Kidney (tissue), 14 donors: ENCODE measurements around the gene MYO1D. TPM values are rescaled to one million over a fixed set of nuclear protein-coding genes. Genes with fewer than 3 reads are reported as not detected.

ENCODE experiments used
- DNase-seq, 5 donors: peaks; one replicate each; pipeline ENCODE4 v3.0.0-alpha.2; 2013 to 2020
- FAIRE-seq: peaks from 2 replicates; lab custom pipeline; 2012; peaks lifted over from hg19 to GRCh38; lab: Jason Lieb, UNC
- H3K27ac ChIP-seq, 2 donors: one replicate each; pipeline ENCODE4 v1.7.0; 2013; ENCODE audit warnings: low read depth in 2 of 2, low read length in 2 of 2, inconsistent platforms in 1 of 2
- H3K27me3 ChIP-seq: one replicate; pipeline ENCODE4 v1.7.1; 2013; ENCODE audit warnings: low read length, inconsistent platforms; ENCODE audit not compliant: control insufficient read depth, insufficient read depth
- H3K36me3 ChIP-seq, 3 donors: one replicate each; pipeline versions ENCODE4 v1.7.0 to v1.7.1; 2013; ENCODE audit warnings: low read length in 3 of 3, control low read depth in 1 of 3, inconsistent platforms in 1 of 3; ENCODE audit not compliant: insufficient read depth in 3 of 3, control insufficient read depth in 2 of 3
- H3K4me1 ChIP-seq, 3 donors: one replicate each; pipeline versions ENCODE4 v1.7.0 to v1.7.1; 2013; ENCODE audit warnings: low read length in 3 of 3, inconsistent platforms in 1 of 3, low read depth in 1 of 3; ENCODE audit not compliant: control insufficient read depth in 2 of 3, insufficient read depth in 2 of 3
- H3K4me3 ChIP-seq, 3 donors: one replicate each; pipeline versions ENCODE4 v1.7.0 to v1.8.1; 2013; ENCODE audit warnings: low read length in 3 of 3, control low read depth in 1 of 3, inconsistent platforms in 1 of 3
- H3K9ac ChIP-seq, 3 donors: one replicate each; pipeline versions ENCODE4 v1.7.0 to v1.7.1; 2013; ENCODE audit warnings: low read length in 3 of 3, control low read depth in 1 of 3, inconsistent platforms in 1 of 3
- H3K9me3 ChIP-seq, 3 donors: one replicate each; pipeline versions ENCODE4 v1.7.0 to v1.7.1; 2013; ENCODE audit warnings: low read length in 3 of 3, control low read depth in 1 of 3, inconsistent platforms in 1 of 3; ENCODE audit not compliant: control insufficient read depth in 2 of 3, insufficient read depth in 1 of 3
- intact Hi-C: fragments of 100-400 bp; cut with DNase I; formaldehyde crosslinking; loops from one replicate; pipeline ENCODE4 v1.11.1; 2022
- polyA plus RNA-seq: library from polyadenylated mRNA; stranded (reverse); fragments of 350-450 nt; fragmentation: Illumina TruSeq; extraction: RNeasy Lipid Tissue Mini Kit (QIAGEN cat#74804); gene quantifications from one replicate; pipeline ENCODE4 v1.2.3, GENCODE V29; 2014; ENCODE audit warnings: low read depth, low replicate concordance; ENCODE audit not compliant: insufficient read depth
- total RNA-seq: library from RNA; stranded (reverse); fragmentation: NEBNext Ultra II Directional; extraction: Animal tissue kit (Norgen Biotek cat#: 25700); gene quantifications from one replicate; pipeline ENCODE4 v1.2.1, GENCODE V29; 2021
- TF ChIP-seq, protein P1 (sequence below): IDR thresholded peaks from 3 replicates; pipeline ENCODE4 v1.5.1; 2012; ENCODE audit warnings: mild to moderate bottlenecking, moderate library complexity, borderline replicate concordance; ENCODE audit not compliant: insufficient read depth; ENCODE audit errors: extremely low read depth
- donor health status: control.
- donor health status: control.
- donor health status: control.
- donor health status: control.
- donor health status: control.
- donor health status: DM: yes; HTN: yes; CAD: no.
- donor health status: Normal renal cell carcinoma (clear cell type).

Gene MYO1D
- total and polyA plus RNA-seq, 2 donors from 2014 or later: 21.1 to 99.9 TPM

DNA sequence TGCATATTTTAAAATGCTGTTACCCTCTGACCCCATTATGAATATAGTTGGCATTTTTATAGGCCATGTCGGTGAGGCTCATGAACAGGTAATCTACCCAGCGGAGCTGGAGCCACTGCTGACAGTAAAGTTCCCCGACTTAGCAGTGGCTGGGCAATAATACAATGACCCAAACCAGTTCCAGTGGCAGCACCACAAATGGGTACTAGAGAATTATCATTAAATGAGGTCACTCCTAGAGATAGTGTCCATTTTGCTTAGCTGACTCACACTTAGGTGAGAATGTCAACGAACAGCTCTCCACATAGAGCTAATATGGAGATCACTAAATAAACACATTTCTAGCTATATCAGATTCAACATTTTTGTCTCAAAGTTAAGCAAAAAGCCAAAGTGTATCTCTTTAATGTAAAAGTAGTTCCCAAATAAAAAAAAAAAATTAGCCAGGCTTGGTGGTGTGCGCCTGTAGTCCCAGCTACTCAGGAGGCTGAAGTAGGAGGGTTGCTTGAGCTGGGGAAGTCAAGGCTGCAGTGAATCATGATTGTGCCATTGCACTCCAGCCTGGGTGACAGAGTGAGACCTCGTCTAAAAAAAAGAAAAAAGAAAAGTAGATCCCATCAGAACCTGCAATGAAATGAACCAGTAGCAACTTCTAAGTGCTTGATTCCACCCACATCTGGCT, 7.4 kb downstream of the MYO1D start:
- TF ChIP-seq, protein P1, sequence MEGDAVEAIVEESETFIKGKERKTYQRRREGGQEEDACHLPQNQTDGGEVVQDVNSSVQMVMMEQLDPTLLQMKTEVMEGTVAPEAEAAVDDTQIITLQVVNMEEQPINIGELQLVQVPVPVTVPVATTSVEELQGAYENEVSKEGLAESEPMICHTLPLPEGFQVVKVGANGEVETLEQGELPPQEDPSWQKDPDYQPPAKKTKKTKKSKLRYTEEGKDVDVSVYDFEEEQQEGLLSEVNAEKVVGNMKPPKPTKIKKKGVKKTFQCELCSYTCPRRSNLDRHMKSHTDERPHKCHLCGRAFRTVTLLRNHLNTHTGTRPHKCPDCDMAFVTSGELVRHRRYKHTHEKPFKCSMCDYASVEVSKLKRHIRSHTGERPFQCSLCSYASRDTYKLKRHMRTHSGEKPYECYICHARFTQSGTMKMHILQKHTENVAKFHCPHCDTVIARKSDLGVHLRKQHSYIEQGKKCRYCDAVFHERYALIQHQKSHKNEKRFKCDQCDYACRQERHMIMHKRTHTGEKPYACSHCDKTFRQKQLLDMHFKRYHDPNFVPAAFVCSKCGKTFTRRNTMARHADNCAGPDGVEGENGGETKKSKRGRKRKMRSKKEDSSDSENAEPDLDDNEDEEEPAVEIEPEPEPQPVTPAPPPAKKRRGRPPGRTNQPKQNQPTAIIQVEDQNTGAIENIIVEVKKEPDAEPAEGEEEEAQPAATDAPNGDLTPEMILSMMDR: no peak
- Histone ChIP-seq H3K27me3 (no peaks in the 10 kb centered on the region), H3K36me3 (no peaks in the 10 kb centered on the region), H3K4me3 (no peak overlapping the region), H3K9ac (no peak overlapping the region), H3K9me3 (no peaks in the 10 kb centered on the region), H3K4me1 (peaks cover 0 to 7% (median 0%) of the 10 kb centered on the region in 3 donors), H3K27ac (peak overlapping the region in 1 of 2 donors; percentile 15)
- FAIRE-seq (no peak), DNase-seq (no peak)
- intact Hi-C loops: loop anchor here (10.0 kb wide), 1 partner anchor 85 kb away; no protein-coding TSS in a partner anchor

DNA sequence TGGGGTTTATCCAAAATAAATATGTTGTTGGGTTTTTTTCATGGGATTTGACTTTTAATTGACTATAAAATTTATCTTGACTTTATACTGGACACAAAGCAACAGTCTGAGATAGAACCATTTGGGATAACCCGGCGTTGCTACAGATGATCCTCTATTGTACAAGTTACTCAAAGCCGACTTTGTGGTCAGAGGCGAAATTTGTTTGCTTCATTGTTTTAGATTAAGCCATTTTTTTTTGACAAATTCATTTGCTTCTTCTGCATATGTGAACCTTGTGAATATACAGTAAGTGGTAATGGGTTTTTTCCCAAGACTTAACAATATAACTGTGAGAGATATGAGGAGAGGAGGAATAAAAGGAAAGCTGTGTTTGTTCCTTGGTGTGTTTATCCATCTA, 11.8 kb downstream of the MYO1D start:
- TF ChIP-seq, protein P1: no peak
- Histone ChIP-seq H3K9me3 (no peaks in the 10 kb centered on the region), H3K27me3 (no peaks in the 10 kb centered on the region), H3K27ac (no peak overlapping the region), H3K4me3 (no peak overlapping the region), H3K9ac (no peak overlapping the region), H3K4me1 (peaks cover 0 to 5% (median 0%) of the 10 kb centered on the region in 3 donors), H3K36me3 (no peaks in the 10 kb centered on the region)
- FAIRE-seq: no peak
- no peak for DNase-seq
- intact Hi-C loops: no loop called here

DNA sequence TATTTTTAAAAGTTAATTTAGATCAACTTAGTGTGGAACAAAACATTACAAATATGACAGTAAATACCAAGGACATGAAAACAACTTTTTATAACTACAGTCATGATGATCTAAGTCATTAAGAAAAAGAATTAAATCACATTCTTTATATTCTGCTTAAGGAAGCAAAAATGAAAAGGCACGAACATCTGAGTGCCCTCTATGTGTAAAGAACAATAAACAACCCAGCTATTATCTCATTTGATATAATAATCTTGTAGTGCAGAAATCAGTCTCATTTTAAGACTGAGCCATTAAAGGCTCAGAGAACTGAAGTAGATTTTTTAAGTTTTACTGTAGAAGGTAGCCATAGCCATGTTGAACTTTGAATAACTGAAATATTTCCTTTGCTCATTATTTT, 13.4 kb downstream of the MYO1D start:
- H3K9ac ChIP-seq: no peak overlapping the region
- FAIRE-seq (no peak), DNase-seq (no peak)
- no peaks in the 10 kb centered on the region for H3K27me3 ChIP-seq
- H3K4me1 ChIP-seq: no peaks in the 10 kb centered on the region
- H3K9me3 ChIP-seq: no peaks in the 10 kb centered on the region
- H3K36me3 ChIP-seq: no peaks in the 10 kb centered on the region
- H3K27ac ChIP-seq: no peak overlapping the region
- TF ChIP-seq, protein P1: no peak
- no peak overlapping the region for H3K4me3 ChIP-seq
- intact Hi-C loops: no loop called here
